Glutamatergic neuron (in vitro differentiated cells): ENCODE data around the gene ASTN2. TPM values are rescaled to one million over a fixed set of nuclear protein-coding genes. Genes with fewer than 3 reads are reported as not detected.
A peak's percentile ranks its signal among the peaks of the same experiment; 100 is the strongest.

Experiments
- DNase-seq: peaks from one replicate; pipeline ENCODE4 v3.0.0; 2022
- H3K27ac Mint-ChIP-seq: one replicate; pipeline ENCODE4 v1.8.0; 2020; ENCODE audit warnings: mild to moderate bottlenecking, mixed read lengths, inconsistent platforms; ENCODE audit not compliant: unreplicated experiment
- H3K27me3 Mint-ChIP-seq: one replicate; pipeline ENCODE4 v1.8.0; 2020; ENCODE audit warnings: mild to moderate bottlenecking, moderate library complexity, mixed read lengths, inconsistent platforms; ENCODE audit not compliant: unreplicated experiment
- H3K36me3 Mint-ChIP-seq: one replicate; pipeline ENCODE4 v1.8.0; 2020; ENCODE audit warnings: mild to moderate bottlenecking, mixed read lengths, inconsistent platforms; ENCODE audit not compliant: unreplicated experiment
- H3K4me1 Mint-ChIP-seq: one replicate; pipeline ENCODE4 v1.8.0; 2020; ENCODE audit warnings: mild to moderate bottlenecking, low read depth, mixed read lengths, inconsistent platforms; ENCODE audit not compliant: unreplicated experiment
- H3K4me3 Mint-ChIP-seq: one replicate; pipeline ENCODE4 v1.8.0; 2020; ENCODE audit warnings: mild to moderate bottlenecking, mixed read lengths, inconsistent platforms; ENCODE audit not compliant: unreplicated experiment
- H3K9me3 Mint-ChIP-seq: one replicate; pipeline ENCODE4 v1.8.0; 2020; ENCODE audit warnings: mild to moderate bottlenecking, moderate library complexity, mixed read lengths, inconsistent platforms; ENCODE audit not compliant: unreplicated experiment
- total RNA-seq: library from RNA; stranded (reverse); fragmentation: NEBNext Ultra II Directional; extraction: Animal tissue kit (Norgen Biotek cat#: 25700); gene quantifications from one replicate; pipeline ENCODE4 v1.2.1, GENCODE V29; 2021; ENCODE audit not compliant: unreplicated experiment
- TF ChIP-seq, protein P1 (sequence below): fragments of 200-600 bp; sonication (generic); IDR thresholded peaks from one replicate; pipeline ENCODE4 v1.5.0; 2021; ENCODE audit not compliant: partially characterized antibody, unreplicated experiment

Gene ASTN2
- total RNA-seq, 1 donor from 2014 or later = 134 TPM

DNA sequence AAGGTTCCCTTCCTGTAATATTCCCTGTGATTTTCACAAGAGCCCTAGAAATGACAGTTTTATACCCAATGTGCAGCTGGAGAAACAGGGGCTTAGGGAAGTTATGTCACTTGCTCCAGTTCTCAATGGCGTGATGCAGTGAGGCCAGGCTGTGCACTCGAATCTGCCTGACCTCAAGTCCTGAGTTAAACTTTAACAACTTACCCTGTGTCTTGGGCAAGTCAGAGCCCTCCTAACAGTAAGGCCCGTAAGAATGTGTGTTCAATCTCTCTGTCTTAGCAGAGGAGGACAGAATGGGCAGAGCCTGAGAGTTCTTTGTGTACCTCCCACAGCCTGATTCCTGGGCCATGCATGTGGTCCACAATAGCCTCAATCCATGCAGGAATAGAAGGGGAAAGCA, 546.7 kb downstream of the ASTN2 start:
- no peak overlapping the region for H3K4me3 Mint-ChIP-seq
- peaks cover 10% of the 10 kb centered on the region for H3K9me3 Mint-ChIP-seq
- DNase-seq = no peak
- TF ChIP-seq, protein P1, sequence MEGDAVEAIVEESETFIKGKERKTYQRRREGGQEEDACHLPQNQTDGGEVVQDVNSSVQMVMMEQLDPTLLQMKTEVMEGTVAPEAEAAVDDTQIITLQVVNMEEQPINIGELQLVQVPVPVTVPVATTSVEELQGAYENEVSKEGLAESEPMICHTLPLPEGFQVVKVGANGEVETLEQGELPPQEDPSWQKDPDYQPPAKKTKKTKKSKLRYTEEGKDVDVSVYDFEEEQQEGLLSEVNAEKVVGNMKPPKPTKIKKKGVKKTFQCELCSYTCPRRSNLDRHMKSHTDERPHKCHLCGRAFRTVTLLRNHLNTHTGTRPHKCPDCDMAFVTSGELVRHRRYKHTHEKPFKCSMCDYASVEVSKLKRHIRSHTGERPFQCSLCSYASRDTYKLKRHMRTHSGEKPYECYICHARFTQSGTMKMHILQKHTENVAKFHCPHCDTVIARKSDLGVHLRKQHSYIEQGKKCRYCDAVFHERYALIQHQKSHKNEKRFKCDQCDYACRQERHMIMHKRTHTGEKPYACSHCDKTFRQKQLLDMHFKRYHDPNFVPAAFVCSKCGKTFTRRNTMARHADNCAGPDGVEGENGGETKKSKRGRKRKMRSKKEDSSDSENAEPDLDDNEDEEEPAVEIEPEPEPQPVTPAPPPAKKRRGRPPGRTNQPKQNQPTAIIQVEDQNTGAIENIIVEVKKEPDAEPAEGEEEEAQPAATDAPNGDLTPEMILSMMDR = no peak
- H3K36me3 Mint-ChIP-seq = no peaks in the 10 kb centered on the region
- H3K27ac Mint-ChIP-seq = no peak overlapping the region
- peaks cover 3% of the 10 kb centered on the region for H3K27me3 Mint-ChIP-seq
- H3K4me1 Mint-ChIP-seq = no peaks in the 10 kb centered on the region

DNA sequence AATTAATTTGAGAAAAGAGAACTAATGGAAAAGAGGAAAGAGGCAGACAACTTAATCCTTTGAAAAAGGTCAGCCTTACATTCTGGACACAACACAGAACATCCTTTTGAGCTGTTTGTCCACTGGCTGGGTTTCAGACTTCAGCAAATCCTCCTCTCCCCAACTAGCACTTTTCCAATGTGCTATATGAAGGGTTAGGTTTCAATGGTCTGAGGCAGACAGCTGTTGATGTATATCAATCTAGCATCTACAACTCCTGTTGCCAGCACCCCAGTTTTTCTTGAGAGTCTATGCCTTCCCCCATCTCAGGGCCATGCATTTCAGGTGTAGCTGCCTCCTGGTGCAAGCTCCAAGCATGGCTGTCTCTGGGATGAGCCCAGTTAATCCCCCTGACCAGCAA, 553.5 kb downstream of the ASTN2 start:
- no peaks in the 10 kb centered on the region for H3K36me3 Mint-ChIP-seq
- no peak overlapping the region for H3K4me3 Mint-ChIP-seq
- H3K9me3 Mint-ChIP-seq = peaks cover 8% of the 10 kb centered on the region
- DNase-seq = no peak
- H3K4me1 Mint-ChIP-seq = peaks cover 6% of the 10 kb centered on the region
- H3K27me3 Mint-ChIP-seq = peaks cover 1% of the 10 kb centered on the region
- TF ChIP-seq, protein P1 = no peak
- H3K27ac Mint-ChIP-seq = no peak overlapping the region

DNA sequence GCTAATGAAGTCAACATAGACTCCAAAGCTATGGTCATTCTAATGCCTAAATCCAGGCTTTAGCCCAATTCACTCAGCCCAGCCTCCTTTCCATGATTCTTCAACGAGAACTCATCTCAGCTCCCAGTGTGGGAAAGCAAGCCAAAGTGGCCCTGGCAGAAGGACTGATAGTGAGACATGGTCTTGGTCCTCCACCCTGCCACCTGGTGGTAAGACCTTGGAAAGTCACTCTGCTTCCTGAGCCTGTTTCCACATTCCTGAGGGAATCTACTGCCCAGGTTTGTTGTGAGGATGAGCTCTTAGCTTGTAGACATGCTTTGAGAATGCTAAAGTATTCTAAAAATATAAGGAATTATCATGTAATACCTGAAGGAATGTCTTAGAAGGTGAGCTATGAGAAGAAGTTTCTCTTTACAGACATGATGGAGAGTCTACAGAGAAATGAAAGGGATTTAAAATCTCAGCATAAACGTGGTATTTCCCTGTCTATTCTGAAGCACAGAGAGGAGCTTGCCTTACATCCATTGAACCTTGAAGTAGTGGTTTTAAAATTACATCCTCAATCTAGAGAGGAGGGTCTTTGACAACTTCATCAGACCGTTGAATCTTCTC, 554.2 kb downstream of the ASTN2 start:
- DNase-seq = peak; percentile 82
- peaks cover 6% of the 10 kb centered on the region for H3K4me1 Mint-ChIP-seq
- TF ChIP-seq, protein P1 = peak; percentile 88
- no peaks in the 10 kb centered on the region for H3K36me3 Mint-ChIP-seq
- no peak overlapping the region for H3K27ac Mint-ChIP-seq
- H3K4me3 Mint-ChIP-seq = no peak overlapping the region
- H3K9me3 Mint-ChIP-seq = peaks cover 5% of the 10 kb centered on the region
- peaks cover 1% of the 10 kb centered on the region for H3K27me3 Mint-ChIP-seq

DNA sequence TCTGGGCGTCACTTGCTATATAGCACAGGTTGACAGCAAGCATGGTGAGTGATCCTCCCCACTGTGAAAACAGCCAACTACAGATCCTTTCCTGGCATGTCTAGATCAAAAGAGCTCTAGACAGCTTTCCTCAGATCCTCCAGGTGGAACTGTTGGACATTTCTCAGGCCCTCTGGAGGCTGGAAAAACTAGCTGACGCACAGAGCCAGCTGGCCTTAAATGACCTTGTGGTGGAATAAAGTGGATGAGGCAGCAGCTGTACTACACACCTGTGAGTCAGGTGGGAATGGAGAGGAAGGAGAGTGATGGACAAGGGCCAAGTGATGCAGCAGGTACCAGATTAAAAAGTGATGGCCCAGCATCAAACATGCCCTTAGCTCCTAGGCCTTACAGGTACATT, 555.1 kb downstream of the ASTN2 start:
- no peak for DNase-seq
- no peak overlapping the region for H3K4me3 Mint-ChIP-seq
- no peaks in the 10 kb centered on the region for H3K36me3 Mint-ChIP-seq
- H3K9me3 Mint-ChIP-seq = peaks cover 3% of the 10 kb centered on the region
- TF ChIP-seq, protein P1 = no peak
- peaks cover 1% of the 10 kb centered on the region for H3K27me3 Mint-ChIP-seq
- peaks cover 6% of the 10 kb centered on the region for H3K4me1 Mint-ChIP-seq
- H3K27ac Mint-ChIP-seq = no peak overlapping the region

DNA sequence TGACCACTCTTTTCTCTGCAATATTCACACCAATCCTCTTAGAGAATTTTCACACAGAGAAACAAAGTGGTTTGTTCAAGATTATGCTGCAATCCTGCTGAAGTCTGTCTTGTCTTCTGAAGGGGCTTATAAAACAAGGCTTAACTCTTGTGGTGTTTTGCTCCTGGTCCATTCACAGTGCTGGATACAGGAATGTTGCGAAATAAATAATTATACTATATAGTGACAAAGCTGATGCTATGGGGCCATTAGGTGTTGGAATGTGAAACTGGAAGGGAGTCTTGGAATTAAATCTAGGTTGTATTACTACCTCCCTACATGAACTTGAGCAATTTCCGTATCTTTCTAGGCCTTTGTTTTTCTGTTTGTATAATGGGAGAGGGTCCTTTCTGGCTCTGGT, 557.5 kb downstream of the ASTN2 start:
- no peaks in the 10 kb centered on the region for H3K36me3 Mint-ChIP-seq
- no peak for DNase-seq
- H3K27ac Mint-ChIP-seq = no peak overlapping the region
- H3K27me3 Mint-ChIP-seq = peaks cover 1% of the 10 kb centered on the region
- TF ChIP-seq, protein P1 = no peak
- H3K4me3 Mint-ChIP-seq = no peak overlapping the region
- peaks cover 6% of the 10 kb centered on the region for H3K4me1 Mint-ChIP-seq
- H3K9me3 Mint-ChIP-seq = peaks cover 5% of the 10 kb centered on the region
